Measurements from ENCODE around the gene GRIN1. TPM values are rescaled to one million over a fixed set of nuclear protein-coding genes. Genes with fewer than 3 reads are reported as not detected.

GRIN1 gene
- total and polyA plus RNA-seq, 10 of the 15 experiments (the other 5 are each of a cell fraction or from before 2014, with no cell fraction given): 0.05 to 0.10 (median 0.06) TPM; not detected in 6

- no peaks in the 10 kb centered on the region for H3K9me3 ChIP-seq (replicated peaks; ENCODE audit: control insufficient read depth, insufficient read depth, low read length)
- in situ Hi-C loops (cut with MboI) (no loop called here), intact Hi-C loops (cut with micrococcal nuclease; ENCODE audit: unreplicated experiment) (no loop called here)
- H3K27ac ChIP-seq (ENCODE audit: control insufficient read depth, insufficient read depth): no peak within 1 kb of the TSS
- TF ChIP-seq NRF1 (conservative IDR thresholded peaks at IDR 0.05; ENCODE audit: low read depth, low read length) (no peak), RAD51 (IDR thresholded peaks at IDR 0.05) (no peak), SUPT20H (IDR thresholded peaks at IDR 0.05; ENCODE audit: borderline replicate concordance, control insufficient read depth, low read depth, low read length) (no peak), FOS (IDR thresholded peaks at IDR 0.05; ENCODE audit: borderline replicate concordance, extremely low read depth, insufficient read length) (no peak), GATAD2B (conservative IDR thresholded peaks at IDR 0.05; ENCODE audit: low read depth) (no peak), EP300 (IDR thresholded peaks at IDR 0.05; ENCODE audit: borderline replicate concordance in 1 of 2, control insufficient read depth in 1 of 2, low read depth in 2 of 2, low read length in 2 of 2) (no peak), SP1 (IDR thresholded peaks at IDR 0.05; ENCODE audit: low read depth, low read length) (no peak), BRCA1 (IDR thresholded peaks at IDR 0.05; ENCODE audit: low read depth, low read length) (no peak), NR2C1 (IDR thresholded peaks at IDR 0.05) (no peak)
- H3K4me2 ChIP-seq (ENCODE audit: control insufficient read depth, insufficient read depth): peak within 1 kb of the TSS; percentile 82
- POLR2A ChIA-PET: interaction anchor here (0.5 to 4.4 kb wide), 8 partner anchors 12 to 53 kb away, joined by 3 to 37 read pairs (median 6); partner anchors contain the start of genes ANAPC2, SSNA1 and TPRN
- H3K79me2 ChIP-seq (ENCODE audit: control insufficient read depth, insufficient read depth, low read length): no peaks in the 10 kb centered on the region
- peaks cover 0 to 8% of the 10 kb centered on the region in 2 experiments; a peak in 3 of 4 replicates for H3K27me3 ChIP-seq (replicated peaks in 1 of 2; ENCODE audit: control insufficient read depth in 2 of 2, insufficient read depth in 2 of 2, low read length in 1 of 2)
- RAD21 ChIA-PET (ENCODE audit: unreplicated experiment): interaction anchor here (0.5 to 3.0 kb wide), 2 partner anchors 20 to 42 kb away, joined by 3 to 14 read pairs; no protein-coding TSS in a partner anchor
- FAIRE-seq (no peak), ATAC-seq (no peak; the same call in 2 of the 3 replicates), DNase-seq (ENCODE audit: low read depth, low spot score) (no peak)
- SMC1A ChIA-PET (ENCODE audit: uncharacterized antibody, unreplicated experiment): interaction anchor here (2.7 kb wide), 1 partner anchor 19 kb away, joined by 8 read pairs; no protein-coding TSS in a partner anchor
- H4K20me1 ChIP-seq (ENCODE audit: control insufficient read depth, insufficient read depth): no peaks in the 10 kb centered on the region
- peak within 1 kb of the TSS; percentile 60 for H2AFZ ChIP-seq (ENCODE audit: control insufficient read depth, low read depth, low read length)
- WGBS (ENCODE audit: insufficient coverage, insufficient replicate concordance, low lambda C conversion rate, missing lambda C conversion rate): 7% methylated on average over 18 of the region's 41 CpGs
- peak within 1 kb of the TSS; percentile 53; the same call in 1 of the 2 replicates for H3K4me3 ChIP-seq
- no TSS peak for BruUV-seq (replicated peaks)
- CTCF ChIA-PET: interaction anchor here (1.1 kb wide), 1 partner anchor 58 kb away, joined by 5 read pairs; the partner anchor contains the start of gene RNF224
- H3K4me1 ChIP-seq (ENCODE audit: control insufficient read depth, insufficient read depth, low read length): peaks cover 8% of the 10 kb centered on the region; the same call in 1 of the 2 replicates
- H3K36me3 ChIP-seq (ENCODE audit: control insufficient read depth in 2 of 2, insufficient read depth in 2 of 2, low read length in 1 of 2): no peaks in the 10 kb centered on the region
- H3K9ac ChIP-seq (ENCODE audit: control insufficient read depth, insufficient read depth, low read length): no peak within 1 kb of the TSS
Measured at GRCh38 chr9:137169896-137170358, 31.0 kb downstream of the GRIN1 start, which contains the start of gene LRRC26. Gene LRRC26, minus strand, starts transcription at chr9:137170051. Its CDS starts 108 bp downstream, at chr9:137169943.
